HG03095 (cell line): Measurements from ENCODE around the gene INPP5F.
"Not testable (repeated sequence)": the region's sequence is repeated elsewhere in the genome, so short reads cannot be mapped to it uniquely, and the experiment has no call there.

Source experiments
- ATAC-seq: cut with Tn5 transposase; IDR thresholded peaks from one replicate; pipeline ENCODE4 v1.9.1; 2021; ENCODE audit warnings: moderate library complexity; ENCODE audit not compliant: unreplicated experiment

The INPP5F gene

DNA sequence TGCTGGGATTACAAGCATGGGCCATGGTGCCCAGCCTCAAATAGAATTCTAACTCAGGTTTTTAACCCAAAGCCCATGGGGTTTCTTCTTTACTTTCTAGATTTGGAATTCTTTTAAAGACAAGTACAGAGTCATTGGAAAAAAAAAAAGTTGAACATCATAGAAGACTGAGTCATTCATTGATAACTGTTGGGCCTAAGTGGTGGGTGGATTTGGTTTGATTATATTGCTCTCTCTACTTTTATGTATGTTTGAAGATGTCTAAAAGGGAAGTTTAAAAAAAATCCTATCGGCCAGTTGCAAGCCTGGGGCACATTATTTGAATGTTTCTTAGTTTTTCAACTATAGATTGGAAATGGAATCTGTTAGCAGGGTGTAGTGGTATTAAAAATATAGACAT, 49.7 kb downstream of the INPP5F start:
- no peak for ATAC-seq

DNA sequence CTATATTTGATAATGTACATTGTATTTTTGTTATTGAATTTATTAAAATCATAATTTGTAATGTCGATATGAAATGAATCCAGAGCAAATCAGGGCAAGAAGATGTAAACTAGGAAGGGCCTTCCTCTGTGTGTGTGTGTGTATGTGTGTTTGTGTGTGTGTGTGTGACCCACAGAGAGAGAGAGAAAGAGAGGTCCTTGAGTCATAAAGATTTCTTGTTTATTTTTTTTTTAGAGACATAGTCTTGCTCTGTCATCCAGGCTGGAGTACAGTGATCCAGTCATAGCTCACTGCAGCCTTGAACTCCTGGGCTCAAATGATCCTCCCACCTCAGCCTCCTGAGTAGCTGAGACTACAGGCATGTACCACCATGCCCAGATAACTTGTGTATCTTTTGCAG, 50.7 kb downstream of the INPP5F start:
- no peak for ATAC-seq

DNA sequence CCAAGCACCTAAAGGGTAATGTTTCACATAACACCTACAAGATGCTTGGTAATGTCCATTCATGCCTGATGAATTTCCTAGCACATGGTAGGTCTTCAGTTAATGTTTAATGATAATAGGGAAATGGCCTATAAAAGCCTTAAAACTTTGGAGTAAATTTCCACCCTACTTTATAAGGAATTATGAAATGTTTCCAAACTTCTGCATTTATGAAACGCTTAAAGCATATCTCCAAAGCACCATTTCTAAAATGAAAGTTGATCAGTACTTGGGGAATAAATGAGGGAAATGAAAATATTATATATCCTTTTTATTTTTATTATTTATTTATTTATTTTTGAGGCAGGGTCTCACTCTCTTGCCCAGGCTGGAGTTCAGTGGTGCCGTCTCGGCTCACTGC, 51.8 kb downstream of the INPP5F start:
- no peak for ATAC-seq

DNA sequence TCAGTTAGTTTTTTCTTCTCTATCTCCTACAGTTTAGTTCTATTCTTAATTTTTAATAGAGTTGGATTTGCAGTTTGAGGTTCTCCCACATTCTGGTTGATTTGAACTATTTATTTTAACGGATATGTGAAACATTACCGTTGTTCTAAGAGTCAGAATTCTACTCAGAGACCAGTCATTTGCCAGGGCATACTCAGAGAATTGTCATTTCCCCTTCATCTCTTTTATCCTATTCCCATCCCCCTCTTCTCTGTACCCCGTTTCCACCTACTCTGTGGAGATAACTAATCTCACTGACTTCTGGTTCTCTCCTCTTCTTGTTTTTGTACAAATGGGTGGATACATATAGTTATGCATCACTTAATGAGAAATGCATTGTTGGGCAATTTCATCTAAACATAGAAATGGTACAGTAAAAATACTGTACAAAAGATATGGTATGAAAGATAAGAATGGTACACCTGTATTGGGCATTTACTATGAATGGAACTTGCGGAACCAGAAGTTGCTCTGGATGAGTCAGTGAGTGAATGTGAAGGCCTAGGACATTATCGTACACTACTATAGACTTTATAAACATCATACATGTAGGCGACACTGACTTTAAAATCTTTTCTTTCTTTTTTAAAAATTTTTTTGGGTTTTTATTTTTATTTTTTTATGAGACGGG, 53.1 kb downstream of the INPP5F start:
- no peak for ATAC-seq

DNA sequence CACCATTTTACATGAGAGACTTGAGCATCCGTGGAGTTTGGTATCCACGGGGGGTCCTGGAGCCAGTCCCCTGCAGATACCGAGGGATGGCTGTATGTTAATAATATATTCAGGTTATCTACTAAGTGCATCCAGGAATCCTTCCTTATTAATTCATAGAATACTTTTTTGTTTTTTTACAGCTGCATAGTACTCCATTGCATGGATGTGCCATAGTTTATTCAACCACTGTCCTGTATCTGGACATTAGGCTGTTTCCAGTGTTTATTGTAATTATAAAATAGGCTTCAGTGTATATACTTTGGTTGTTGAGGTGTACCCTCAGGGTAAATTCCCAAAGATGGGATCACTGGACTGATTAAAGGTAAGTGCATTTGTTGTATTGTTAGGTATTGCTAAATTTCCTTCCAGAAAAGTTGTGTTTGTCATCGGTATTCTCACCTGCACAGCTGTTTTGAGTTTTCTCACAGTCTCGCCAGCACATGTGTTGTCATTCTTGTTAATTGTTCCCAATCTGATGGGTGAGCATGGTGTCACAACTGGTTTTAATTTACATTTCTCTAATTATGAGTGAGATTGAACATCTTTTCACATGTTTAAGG, 55.1 kb downstream of the INPP5F start:
- no peak for ATAC-seq

DNA sequence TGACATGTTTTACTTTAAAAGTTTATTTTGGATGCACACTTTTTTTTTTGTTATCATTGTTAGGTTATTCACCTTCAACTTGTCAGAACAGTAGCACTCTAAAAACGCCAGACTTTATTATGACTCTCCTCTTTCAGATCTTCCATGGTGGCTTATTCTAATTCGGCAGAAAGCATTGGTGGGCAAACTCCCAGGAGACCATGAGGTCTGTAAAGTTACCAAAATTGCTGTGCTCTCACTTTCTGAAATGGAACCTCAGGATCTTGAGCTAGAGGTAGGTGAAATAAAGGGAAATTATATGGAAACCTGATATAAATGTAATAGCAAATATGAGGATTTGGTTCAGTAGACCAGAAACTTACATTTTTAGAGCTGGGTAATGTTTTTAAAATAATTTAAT, 55.6 kb downstream of the INPP5F start:
- ATAC-seq: no peak

DNA sequence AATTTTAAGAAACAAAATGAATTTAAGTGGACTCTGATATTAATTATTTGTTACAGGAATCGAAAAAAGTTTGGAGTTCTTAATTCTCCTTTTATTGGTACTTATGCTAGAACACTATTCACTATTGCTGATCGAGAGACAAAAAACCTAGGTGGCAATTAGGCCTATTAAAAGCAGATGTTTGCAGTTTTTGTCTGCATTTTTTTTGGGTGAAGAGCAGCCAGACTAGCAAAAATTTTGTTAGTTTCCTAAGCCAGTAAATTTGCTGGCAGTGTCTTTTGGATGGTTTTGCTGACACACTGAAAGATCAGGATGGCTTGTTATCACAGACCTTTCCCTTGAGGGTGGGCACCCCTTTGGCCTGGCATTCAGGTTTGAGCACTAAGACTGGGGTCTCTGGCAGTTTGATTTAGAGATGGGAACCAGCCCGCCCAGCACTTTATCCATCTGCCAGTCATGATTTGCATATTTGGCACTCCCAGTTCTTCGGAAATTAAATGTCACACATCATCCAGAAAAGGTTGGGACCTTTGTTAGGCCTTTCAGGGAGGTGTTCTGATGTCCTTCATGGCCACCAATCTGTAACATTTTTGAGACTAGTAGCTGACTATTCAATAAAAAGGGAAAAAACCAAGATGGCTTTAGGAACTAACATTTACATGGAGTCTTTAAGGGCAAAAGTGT, 57.3 kb downstream of the INPP5F start:
- no peak for ATAC-seq

DNA sequence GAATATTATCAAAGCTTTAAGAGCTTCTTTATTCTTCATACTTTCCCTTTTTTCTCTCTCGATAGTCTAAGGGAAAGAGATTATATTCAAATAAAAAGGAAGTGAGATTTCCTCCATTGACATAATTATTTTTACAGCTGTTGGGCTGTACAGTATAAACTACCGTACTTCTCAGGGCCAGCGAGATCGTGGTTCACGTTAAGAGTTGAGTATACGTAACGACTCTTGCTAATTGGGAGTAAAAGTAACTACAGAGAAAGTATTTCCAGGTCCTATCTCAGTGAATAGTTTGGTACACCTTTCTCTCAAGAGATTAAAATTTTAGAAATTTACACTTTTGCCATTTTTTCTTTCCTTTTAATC, 57.8 kb downstream of the INPP5F start:
- ATAC-seq: no peak

DNA sequence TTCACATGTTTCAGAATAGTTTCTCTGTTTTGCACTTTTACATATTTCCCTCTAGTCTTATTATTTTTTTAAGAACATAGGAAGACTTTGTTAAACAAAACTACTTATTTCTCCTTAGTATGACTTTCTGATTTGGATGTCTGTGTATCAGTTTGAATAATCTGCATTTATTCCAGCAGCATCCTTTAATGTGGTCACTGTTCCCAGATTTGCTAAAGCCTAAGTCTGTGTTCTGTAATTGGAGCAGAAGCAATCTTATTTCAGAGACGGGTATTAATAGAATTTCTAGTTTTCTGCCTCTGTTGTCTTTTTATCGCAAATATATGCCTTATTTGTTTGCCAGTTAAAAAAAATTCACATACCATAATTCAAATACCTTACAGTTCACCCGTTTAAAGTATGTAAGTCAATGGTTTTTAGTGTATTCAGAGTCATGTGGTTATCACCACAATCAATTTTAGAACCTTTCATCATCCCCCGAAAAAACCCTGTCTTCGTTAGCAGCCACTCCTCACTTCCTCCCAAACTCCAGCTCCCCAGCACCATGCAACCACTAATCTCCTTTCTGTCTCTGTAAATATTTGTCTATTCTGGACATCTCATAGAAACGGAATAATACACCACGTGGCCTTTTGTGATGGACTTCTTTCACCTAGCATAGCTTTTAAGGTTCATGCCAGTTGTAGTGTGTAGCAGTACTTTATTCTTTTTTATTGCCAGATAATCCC, 58.7 kb downstream of the INPP5F start:
- peak; percentile 76 for ATAC-seq

DNA sequence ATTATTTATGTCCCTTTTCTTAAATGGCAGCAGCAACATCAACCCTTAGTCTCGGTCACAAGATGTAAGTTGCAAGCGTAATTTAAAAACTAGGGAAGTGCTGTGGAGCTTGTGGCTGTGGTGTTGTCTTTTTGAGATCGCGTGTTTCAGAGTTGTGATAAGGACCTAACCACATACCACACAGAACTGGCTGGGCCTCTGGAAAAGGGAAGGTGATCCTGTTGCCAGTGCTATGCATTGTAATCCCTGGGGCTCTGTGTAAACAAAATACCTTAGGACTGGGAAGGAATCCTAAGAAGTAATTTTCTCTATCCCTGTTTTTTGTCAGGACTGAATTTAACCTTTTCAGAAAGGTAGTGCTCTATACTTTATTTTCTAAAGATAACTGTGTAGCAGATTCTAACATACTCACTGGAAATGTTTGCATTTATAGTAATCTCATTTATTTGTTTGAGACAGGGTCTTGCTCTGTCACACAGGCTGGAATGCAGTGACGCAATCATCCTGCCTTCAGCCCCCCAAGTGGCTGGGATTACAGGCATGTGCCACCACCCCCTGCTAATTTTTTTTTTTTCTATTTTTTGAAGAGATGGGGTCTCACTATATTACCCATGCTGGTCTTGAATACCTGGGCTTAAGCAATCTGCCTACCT, 60.4 kb downstream of the INPP5F start:
- ATAC-seq: no peak

DNA sequence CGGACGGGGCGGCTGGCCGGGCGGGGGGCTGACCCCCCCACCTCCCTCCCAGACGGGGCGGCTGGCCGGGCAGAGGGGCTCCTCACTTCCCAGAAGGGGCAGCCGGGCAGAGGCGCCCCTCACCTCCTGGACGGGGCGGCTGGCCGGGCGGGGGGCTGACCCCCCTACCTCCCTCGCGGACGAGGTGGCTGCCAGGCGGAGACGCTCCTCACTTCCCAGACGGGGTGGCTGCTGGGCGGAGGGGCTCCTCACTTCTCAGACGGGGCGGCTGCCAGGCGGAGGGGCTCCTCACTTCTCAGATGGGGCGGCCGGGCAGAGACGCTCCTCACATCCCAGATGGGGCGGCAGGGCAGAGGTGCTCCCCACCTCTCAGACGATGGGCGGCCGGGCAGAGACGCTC, 69.3 kb downstream of the INPP5F start:
- not testable (repeated sequence) for ATAC-seq

DNA sequence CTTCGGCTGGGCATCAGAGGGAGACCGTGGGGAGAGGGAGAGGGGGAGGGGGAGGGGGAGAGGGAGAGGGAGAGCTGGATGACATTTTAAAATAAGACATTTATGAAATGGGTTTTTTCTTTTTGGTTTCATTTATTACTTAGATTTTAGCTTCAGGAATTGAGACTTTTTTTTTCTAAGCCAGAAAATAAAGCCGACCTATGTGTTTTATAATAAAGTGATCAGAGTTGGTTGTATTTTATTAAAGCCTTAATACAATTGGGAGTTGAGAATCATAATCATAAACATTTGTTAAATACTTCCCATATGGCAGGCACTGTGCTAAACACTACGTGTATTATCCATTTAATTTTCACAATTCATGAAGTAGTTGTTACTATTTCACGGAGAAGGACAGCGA, 70.2 kb downstream of the INPP5F start:
- no peak for ATAC-seq

DNA sequence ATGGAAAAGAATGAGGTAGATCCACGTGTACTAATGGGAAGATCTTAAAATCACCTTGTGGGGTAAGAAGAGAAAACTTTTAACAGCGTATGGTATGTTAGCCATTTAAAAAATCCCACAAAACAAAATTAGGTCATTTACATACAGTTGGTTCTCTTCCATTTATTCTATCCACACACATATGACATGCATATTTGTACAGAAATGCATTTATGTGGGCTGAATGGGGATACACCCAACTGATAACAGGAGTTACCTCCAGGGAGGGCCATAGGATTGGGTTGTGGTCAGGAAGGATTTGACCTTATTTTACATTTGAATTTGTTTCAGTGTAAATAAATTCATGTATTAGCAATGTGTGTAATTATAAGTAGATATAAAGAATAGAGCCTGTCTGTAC, 75.3 kb downstream of the INPP5F start:
- no peak for ATAC-seq

DNA sequence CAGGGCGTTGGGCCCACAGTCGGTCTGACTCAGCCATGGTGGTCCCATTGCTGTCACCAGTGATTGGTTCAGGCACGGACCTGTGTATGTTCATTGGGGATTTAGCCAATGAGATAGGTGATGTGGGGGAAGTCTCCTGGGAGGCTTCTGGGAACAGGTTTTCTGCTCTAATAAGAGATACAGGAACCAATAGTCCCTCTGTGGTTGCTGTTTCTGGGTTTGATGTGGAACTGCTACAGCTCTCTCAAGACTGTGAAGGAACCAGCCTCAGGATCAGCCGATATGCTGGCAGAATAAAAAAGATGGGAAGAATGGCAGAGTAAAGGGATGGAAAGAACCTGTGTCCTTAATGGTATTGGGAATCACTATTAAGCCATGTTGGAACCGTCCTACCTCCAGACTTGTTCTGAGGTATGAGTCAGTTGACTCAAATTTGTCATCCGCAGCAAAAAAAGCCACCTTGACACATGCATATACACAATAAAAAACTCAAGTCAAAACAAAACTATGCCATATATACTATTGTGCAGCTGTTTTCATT, 76.2 kb downstream of the INPP5F start:
- peak; percentile 70 for ATAC-seq

DNA sequence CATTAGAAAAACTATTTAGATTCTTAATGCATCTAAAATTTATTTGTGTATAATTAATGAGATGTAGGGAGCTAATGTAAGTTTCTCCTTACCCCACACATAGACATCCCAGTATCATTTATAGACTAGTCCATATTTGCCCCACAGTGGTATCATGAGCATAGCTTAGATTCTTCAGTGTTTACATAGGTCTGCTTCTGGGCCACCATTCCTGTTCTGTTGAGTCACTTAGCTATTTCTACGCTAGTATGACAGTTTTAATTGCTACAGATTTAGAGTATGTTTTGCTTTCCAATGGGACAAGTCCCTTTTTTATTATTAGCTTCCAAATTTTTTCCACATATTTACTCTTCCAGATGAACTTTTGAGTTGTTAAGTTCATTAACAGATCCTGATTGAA, 77.4 kb downstream of the INPP5F start:
- no peak for ATAC-seq

DNA sequence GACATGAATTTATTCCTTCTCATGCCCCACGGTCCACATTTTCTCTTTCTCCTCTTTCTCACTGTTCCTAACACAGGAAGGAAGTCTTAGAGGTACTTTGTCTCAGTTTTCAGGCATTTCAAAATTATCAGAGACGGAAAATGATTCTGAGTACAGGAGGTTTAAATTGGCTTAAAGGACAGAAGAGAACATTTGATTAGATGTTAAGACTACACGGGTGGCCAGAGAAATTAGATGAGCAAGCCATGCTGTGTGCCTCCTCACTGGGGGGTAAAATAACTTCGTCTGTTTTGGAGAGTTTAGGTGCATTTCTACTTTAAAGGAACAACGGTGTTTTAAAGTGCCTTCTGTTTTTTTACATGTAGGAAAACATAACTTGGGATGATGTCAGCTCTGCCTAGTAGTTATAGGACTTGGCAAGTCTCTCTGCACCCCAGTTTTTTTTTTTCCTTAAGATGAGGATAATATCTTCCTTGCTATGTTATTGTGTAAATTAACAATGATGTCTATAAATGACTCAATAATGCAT, 79.9 kb downstream of the INPP5F start:
- ATAC-seq: no peak

DNA sequence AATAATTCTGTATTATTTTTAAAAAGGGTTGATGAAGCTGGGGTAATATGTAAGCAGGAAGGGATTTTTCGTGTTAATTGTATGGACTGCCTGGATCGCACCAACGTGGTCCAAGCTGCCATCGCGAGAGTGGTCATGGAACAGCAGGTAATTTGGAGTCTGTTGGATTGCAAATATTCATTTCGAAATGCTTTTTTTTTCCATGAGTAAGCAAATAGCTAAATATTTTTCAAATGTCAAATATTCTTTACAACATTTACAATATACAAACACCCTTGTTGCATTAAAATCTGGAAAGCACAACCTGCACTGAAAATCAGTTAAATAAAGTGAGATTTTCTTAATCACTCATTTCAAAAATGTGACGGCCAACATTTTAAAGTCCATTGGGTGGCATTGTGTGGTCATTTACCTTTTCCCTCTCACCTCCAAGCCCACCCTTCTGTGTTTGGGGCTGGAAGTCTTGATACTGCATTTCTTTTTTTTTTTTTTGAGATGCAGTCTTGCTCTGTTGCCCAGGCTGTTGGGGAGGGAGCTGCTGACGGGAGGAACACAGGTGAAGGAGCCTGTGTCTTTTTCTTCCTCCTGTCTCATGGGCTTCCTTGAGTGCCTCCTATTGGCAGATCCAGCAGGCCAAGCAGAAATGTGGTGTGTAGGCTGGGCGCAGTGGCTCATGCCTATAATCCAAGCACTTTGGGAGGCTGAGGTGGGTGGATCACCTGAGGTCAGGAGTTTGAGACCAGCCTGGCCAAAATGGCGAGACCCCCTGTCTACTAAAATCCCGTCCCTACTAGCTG, 80.7 kb downstream of the INPP5F start:
- ATAC-seq: no peak

DNA sequence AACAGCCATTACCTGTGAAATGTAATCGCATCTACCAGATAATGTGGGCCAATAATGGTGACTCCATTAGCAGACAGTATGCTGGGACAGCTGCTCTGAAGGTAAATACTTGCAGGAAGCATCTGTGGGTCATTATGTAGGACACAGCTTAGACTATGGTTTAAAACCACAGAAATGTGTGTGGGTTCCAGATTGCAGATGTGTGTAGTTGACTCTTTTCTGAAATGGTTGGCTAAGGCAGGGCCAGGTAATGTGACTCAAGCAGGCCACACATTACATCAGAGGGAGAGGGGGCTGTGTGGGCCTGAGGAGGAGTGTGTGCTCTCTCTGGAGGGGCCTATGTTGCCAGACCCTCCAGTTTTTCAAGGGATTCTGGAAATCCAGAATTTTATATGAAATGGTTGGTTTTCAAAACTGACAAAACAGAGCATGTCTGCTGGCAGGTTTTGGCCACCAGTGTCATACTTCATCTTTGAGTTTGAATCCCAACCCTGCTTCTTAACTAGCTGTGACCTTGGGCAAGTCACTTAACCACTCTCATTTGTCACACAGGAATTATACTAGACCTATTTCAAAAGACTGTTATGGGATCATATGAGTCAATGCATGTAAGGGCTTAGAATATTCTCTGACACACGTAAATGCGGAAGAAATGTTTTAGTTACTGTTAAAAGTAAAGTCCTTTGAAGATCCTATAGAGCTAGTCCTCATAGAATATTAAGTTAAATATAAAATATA, 82.3 kb downstream of the INPP5F start:
- peak; percentile 94 for ATAC-seq

DNA sequence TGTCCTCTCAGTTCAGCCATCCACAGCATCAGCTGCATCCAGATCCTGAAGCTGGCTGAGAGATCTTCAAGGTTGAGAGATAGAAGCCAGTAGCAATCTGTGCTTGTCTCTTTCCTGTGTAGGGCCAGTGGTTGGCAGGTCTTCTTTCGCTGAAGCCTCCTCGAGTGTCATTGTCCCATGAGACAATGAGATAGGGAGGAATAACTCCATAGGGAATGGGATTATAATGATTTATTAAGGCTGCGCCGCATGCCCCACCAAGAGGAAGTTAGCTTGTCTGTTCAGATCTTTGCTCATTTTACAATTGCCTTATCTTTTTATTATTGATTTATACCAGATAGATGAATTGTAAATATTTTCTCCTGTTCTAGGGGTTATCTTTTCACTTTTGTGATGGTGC, 85.3 kb downstream of the INPP5F start:
- no peak for ATAC-seq
